Smooth muscle cell (in vitro differentiated cells): ENCODE data around the gene RPL27A. TPM values are rescaled to one million over a fixed set of nuclear protein-coding genes. Genes with fewer than 3 reads are reported as not detected.

Experiments
- DNase-seq: peaks from one replicate; lab custom pipeline; 2025; ENCODE audit not compliant: unreplicated experiment; lab: John Stamatoyannopoulos, UW
- H2AFZ ChIP-seq: fragments of 200-600 bp; sonication (generic); 2 replicates; pipeline ENCODE4 v1.6.0; 2016; ENCODE audit warnings: antibody characterized with exemption, low read depth, mild to moderate bottlenecking
- H3F3A ChIP-seq: fragments of 200-600 bp; sonication (generic); 2 replicates; pipeline ENCODE4 v1.6.0; 2017; ENCODE audit warnings: antibody characterized with exemption, low read depth
- H3K27ac ChIP-seq: fragments of 200-600 bp; sonication (generic); 2 replicates; pipeline ENCODE4 v1.5.1; 2016; ENCODE audit warnings: low read depth, mild to moderate bottlenecking
- H3K27me3 ChIP-seq: fragments of 200-600 bp; sonication (generic); 2 replicates; pipeline ENCODE4 v1.6.1; 2016; ENCODE audit warnings: low read depth, mild to moderate bottlenecking
- H3K36me3 ChIP-seq: fragments of 200-600 bp; sonication (generic); 2 replicates; pipeline ENCODE4 v1.5.1; 2016; ENCODE audit warnings: low read depth
- H3K4me1 ChIP-seq: fragments of 200-600 bp; sonication (generic); 2 replicates; pipeline ENCODE4 v1.5.1; 2016; ENCODE audit warnings: low read depth
- H3K4me2 ChIP-seq: fragments of 200-600 bp; sonication (generic); 2 replicates; pipeline ENCODE4 v1.6.0; 2016; ENCODE audit warnings: mild to moderate bottlenecking
- H3K4me3 ChIP-seq: fragments of 200-600 bp; sonication (generic); 2 replicates; pipeline ENCODE4 v1.5.1; 2016; ENCODE audit warnings: mild to moderate bottlenecking
- H3K79me2 ChIP-seq: fragments of 200-600 bp; sonication (generic); 2 replicates; pipeline ENCODE4 v1.6.0; 2016; ENCODE audit warnings: low read depth, mild to moderate bottlenecking
- H3K9ac ChIP-seq: fragments of 200-600 bp; sonication (generic); 2 replicates; pipeline ENCODE4 v1.6.0; 2016; ENCODE audit warnings: low read depth
- H3K9me3 ChIP-seq: fragments of 200-600 bp; sonication (generic); replicated peaks from 2 replicates; pipeline ENCODE4 v1.5.1; 2016; ENCODE audit warnings: low read depth
- H4K20me1 ChIP-seq: fragments of 200-600 bp; sonication (generic); 2 replicates; pipeline ENCODE4 v1.6.0; 2016; ENCODE audit warnings: low read depth
- CTCF ChIP-seq: fragments of 200-600 bp; sonication (generic); IDR thresholded peaks from 2 replicates; pipeline ENCODE4 v1.5.1; 2017; ENCODE audit warnings: borderline replicate concordance, mild to moderate bottlenecking, antibody characterized with exemption; ENCODE audit not compliant: insufficient read depth, poor library complexity, severe bottlenecking
- WGBS: methylation state at CpG from one replicate; pipeline ENCODE4 v1.1.7; 2016; ENCODE audit warnings: low lambda C conversion rate; 5-methylcytosine and 5-hydroxymethylcytosine counted together
- polyA plus RNA-seq: library from polyadenylated mRNA; unstranded; fragments of >200 nt; fragmentation: Nextera tagmentation; extraction: Ambion mirVana; gene quantifications from 2 replicates; pipeline ENCODE4 v1.2.1, GENCODE V29; 2016
- total RNA-seq: library from RNA; depleted of rRNA; stranded (reverse); fragments of >200 nt; gene quantifications from 2 replicates; pipeline ENCODE4 v1.2.3, GENCODE V29; 2014

Gene RPL27A
- total and polyA plus RNA-seq, 2 experiments from 2014 or later, result 817 to 1,140 TPM

- H3K9ac ChIP-seq, result no peak overlapping the region
These were observed 34.9 kb downstream of the RPL27A start for GRCh38 chr11:8717544-8717875.

GRCh38 chr11:8717876-8718753 is 35.5 kb downstream of the RPL27A start:
- Histone ChIP-seq H3K27ac (peak overlapping the region; percentile 98), H3K79me2 (peaks cover 15% of the 10 kb centered on the region), H3K36me3 (no peaks in the 10 kb centered on the region), H3K9ac (peak overlapping the region; percentile 88), H3K9me3 (no peaks in the 10 kb centered on the region), H3F3A (peaks cover 38% of the 10 kb centered on the region), H3K4me2 (peak overlapping the region; percentile 80), H3K4me3 (peak overlapping the region; percentile 21), H3K27me3 (no peaks in the 10 kb centered on the region), H3K4me1 (peaks cover 50% of the 10 kb centered on the region), H4K20me1 (peaks cover 23% of the 10 kb centered on the region), H2AFZ (no peak overlapping the region)
- WGBS, result 22% methylated on average over 11 of the region's 11 CpGs
- no peak for TF ChIP-seq CTCF
- peak; percentile 45 for DNase-seq

More at GRCh38 chr11:8717544-8717875, 34.9 kb downstream of the RPL27A start:
- TF ChIP-seq CTCF, result no peak
- H3K4me3 ChIP-seq, result no peak overlapping the region
- WGBS, result 45% methylated on average over 9 of the region's 9 CpGs
- peaks cover 48% of the 10 kb centered on the region for H3K4me1 ChIP-seq
- H2AFZ ChIP-seq, result no peak overlapping the region
- DNase-seq, result no peak
- peak overlapping the region; percentile 69 for H3K4me2 ChIP-seq
- H3K9me3 ChIP-seq, result no peaks in the 10 kb centered on the region
- H4K20me1 ChIP-seq, result peaks cover 26% of the 10 kb centered on the region
- H3K27me3 ChIP-seq, result no peaks in the 10 kb centered on the region
- peaks cover 36% of the 10 kb centered on the region for H3F3A ChIP-seq
- H3K36me3 ChIP-seq, result no peaks in the 10 kb centered on the region
- H3K79me2 ChIP-seq, result peaks cover 15% of the 10 kb centered on the region
- peak overlapping the region; percentile 86 for H3K27ac ChIP-seq

- 1% methylated on average over 4 of the region's 4 CpGs for WGBS
- DNase-seq, result peak; percentile 38
- no peak overlapping the region for H3K4me3 ChIP-seq
- H3K27me3 ChIP-seq, result no peaks in the 10 kb centered on the region
- peaks cover 50% of the 10 kb centered on the region for H3K4me1 ChIP-seq
- H3K9me3 ChIP-seq, result no peaks in the 10 kb centered on the region
- no peak overlapping the region for H2AFZ ChIP-seq
- H3F3A ChIP-seq, result peaks cover 39% of the 10 kb centered on the region
- peak overlapping the region; percentile 98 for H3K27ac ChIP-seq
- H3K36me3 ChIP-seq, result no peaks in the 10 kb centered on the region
- TF ChIP-seq CTCF, result no peak
- peaks cover 19% of the 10 kb centered on the region for H4K20me1 ChIP-seq
- H3K9ac ChIP-seq, result peak overlapping the region; percentile 88
- peak overlapping the region; percentile 80 for H3K4me2 ChIP-seq
- peaks cover 12% of the 10 kb centered on the region for H3K79me2 ChIP-seq
These were observed 36.6 kb downstream of the RPL27A start for GRCh38 chr11:8719211-8719649.
